Fibroblast of lung (primary cell): ENCODE data around the gene GRB10.

Source experiments
- EZH2 ChIP-seq: IDR thresholded peaks from 2 replicates; pipeline ENCODE4 v1.5.1; 2012; ENCODE audit warnings: low read length, control low read depth, mild to moderate bottlenecking; ENCODE audit errors: missing control alignments
- TF ChIP-seq, protein P1 (sequence below), 2 donors: IDR thresholded peaks in 1 of 2; conservative IDR thresholded peaks in 1 of 2; 1 replicate in 1 of 2; 2 replicates in 1 of 2; pipeline ENCODE4 v1.5.1; 2011 to 2012; ENCODE audit warnings: low read length in 2 of 2, control low read depth in 1 of 2, inconsistent platforms in 1 of 2, low read depth in 1 of 2, mild to moderate bottlenecking in 1 of 2

DNA sequence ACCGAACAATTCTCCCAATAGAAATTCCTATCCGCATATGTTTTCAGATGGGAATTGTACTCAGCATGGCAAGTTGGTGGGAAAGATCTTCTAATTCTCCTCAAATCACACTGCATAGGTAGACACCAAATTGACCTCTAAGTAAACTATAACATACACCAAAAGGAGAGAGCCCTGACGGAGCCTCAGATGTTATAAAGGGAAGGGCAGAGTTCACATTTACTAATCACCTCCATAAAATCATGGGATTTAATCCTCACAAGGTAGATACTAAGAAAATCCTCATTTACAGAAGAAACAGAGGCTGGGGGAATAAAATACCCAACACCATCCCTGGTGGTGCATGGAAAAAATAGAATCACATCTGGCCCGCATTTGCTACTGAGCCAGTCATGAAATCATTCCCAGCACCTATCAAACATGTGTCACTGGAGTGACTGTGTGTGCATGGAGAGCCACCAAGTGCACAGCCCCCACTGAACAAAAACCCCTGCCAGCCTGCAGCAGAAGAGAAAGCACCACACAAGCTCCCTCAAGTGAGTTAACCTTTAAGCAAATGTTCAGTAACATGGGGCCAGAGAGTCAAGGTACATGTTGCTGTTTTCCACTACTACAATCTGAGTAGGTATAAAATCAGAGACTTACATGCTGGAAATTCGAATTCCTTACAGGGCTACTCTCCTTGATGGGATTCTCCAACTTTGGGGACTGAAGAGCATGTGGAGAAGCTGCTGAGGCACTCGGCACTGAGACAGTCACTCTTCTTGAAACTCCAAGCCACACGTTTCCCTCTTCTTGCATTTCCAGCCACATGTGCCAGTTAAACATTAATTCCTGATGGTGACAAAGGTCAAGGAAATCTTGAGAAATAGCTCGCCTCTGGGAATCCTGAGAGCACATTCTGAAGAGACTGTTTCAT lies 217.8 kb downstream of the GRB10 start, which contains the start of gene DDC:
- no peak for TF ChIP-seq EZH2
- TF ChIP-seq, protein P1, sequence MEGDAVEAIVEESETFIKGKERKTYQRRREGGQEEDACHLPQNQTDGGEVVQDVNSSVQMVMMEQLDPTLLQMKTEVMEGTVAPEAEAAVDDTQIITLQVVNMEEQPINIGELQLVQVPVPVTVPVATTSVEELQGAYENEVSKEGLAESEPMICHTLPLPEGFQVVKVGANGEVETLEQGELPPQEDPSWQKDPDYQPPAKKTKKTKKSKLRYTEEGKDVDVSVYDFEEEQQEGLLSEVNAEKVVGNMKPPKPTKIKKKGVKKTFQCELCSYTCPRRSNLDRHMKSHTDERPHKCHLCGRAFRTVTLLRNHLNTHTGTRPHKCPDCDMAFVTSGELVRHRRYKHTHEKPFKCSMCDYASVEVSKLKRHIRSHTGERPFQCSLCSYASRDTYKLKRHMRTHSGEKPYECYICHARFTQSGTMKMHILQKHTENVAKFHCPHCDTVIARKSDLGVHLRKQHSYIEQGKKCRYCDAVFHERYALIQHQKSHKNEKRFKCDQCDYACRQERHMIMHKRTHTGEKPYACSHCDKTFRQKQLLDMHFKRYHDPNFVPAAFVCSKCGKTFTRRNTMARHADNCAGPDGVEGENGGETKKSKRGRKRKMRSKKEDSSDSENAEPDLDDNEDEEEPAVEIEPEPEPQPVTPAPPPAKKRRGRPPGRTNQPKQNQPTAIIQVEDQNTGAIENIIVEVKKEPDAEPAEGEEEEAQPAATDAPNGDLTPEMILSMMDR (conservative IDR thresholded peaks at IDR 0.05 in 1 of 2, IDR thresholded peaks at IDR 0.05 in 1 of 2; ENCODE audit: low read depth in 1 of 2, low read length in 2 of 2): no peak
